ENCODE results near the gene TKTL2.

DNA sequence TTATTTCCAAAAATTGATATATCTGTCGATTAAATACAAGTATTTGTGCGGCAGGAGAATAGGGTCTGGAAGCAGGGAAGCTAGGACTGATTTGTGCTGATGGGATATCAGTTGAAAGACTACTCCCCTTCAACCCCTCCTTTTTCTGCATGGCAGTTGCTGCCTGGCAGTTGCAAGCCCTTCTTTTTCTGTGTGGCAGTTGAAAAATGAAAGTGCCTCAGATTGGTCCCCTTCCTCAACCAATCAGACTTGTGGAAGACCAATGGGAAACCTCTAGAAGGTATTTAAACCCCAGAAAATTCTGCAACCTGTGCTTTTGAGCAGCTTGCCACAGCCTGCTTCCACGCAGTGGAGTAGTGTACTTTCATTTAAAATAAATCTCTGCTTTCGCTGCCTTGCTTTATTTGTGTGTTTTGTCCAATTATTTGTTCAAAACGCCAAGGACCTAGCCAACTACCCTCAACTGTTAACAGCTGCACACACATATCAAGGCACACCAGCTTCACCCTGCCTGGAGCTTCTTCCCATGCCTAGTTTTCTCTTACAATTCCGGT is 19.5 kb upstream of the TKTL2 start:
- TF ChIP-seq CTCF (IDR thresholded peaks at IDR 0.05; ENCODE audit: low read depth, low read length, poor library complexity, severe bottlenecking): no peak
- TF ChIP-seq EZH2phosphoT487 (IDR thresholded peaks at IDR 0.05; ENCODE audit: borderline replicate concordance, low read length): no peak

Measured in DOHH2 (cell line).